ENCODE measurements around the gene TBC1D16.

The TBC1D16 gene

DNA sequence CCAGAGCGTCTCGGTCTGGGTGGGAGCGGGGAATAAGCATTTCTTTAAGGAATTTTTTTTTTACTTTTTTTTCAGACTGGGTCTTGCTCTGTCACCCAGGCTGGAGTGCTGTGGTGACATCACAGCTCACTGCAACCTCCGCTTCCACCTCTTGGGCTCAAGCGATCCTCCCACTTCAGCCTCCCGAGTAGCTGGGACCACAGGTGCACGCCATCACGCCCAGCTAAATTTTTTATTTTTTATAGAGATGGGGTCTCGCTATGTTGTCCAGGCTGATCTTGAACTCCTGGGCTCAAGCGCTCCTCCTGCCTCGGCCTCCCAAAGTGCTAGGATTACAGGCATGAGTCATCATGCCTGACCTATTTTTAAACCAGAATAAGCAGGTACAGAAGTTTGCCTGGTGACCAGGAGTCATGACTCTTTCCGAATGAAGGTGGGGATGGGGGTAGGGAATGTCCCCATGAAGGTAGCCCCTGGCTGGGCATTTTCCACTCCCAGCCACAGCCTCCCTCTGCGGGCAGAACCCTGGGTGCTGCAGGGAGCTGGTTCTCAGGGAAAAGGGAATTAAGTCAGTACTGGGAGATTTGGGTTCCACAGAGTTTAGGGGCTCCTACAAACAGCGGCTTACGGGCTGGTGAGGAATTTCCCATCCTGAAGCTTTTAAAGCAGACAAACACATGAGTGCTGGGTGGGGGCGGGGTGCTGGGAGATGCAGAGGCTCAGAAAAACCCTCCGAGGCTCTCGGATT lies 48.3 kb downstream of the TBC1D16 start:
- no peak for DNase-seq (ENCODE audit: low read depth)
- no peak overlapping the region for H3K4me3 ChIP-seq (ENCODE audit: low read depth, low read length)
- TF ChIP-seq, protein P1, sequence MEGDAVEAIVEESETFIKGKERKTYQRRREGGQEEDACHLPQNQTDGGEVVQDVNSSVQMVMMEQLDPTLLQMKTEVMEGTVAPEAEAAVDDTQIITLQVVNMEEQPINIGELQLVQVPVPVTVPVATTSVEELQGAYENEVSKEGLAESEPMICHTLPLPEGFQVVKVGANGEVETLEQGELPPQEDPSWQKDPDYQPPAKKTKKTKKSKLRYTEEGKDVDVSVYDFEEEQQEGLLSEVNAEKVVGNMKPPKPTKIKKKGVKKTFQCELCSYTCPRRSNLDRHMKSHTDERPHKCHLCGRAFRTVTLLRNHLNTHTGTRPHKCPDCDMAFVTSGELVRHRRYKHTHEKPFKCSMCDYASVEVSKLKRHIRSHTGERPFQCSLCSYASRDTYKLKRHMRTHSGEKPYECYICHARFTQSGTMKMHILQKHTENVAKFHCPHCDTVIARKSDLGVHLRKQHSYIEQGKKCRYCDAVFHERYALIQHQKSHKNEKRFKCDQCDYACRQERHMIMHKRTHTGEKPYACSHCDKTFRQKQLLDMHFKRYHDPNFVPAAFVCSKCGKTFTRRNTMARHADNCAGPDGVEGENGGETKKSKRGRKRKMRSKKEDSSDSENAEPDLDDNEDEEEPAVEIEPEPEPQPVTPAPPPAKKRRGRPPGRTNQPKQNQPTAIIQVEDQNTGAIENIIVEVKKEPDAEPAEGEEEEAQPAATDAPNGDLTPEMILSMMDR (IDR thresholded peaks at IDR 0.05; ENCODE audit: insufficient read depth, low read depth, low read length, missing control alignments) = no peak

DNA sequence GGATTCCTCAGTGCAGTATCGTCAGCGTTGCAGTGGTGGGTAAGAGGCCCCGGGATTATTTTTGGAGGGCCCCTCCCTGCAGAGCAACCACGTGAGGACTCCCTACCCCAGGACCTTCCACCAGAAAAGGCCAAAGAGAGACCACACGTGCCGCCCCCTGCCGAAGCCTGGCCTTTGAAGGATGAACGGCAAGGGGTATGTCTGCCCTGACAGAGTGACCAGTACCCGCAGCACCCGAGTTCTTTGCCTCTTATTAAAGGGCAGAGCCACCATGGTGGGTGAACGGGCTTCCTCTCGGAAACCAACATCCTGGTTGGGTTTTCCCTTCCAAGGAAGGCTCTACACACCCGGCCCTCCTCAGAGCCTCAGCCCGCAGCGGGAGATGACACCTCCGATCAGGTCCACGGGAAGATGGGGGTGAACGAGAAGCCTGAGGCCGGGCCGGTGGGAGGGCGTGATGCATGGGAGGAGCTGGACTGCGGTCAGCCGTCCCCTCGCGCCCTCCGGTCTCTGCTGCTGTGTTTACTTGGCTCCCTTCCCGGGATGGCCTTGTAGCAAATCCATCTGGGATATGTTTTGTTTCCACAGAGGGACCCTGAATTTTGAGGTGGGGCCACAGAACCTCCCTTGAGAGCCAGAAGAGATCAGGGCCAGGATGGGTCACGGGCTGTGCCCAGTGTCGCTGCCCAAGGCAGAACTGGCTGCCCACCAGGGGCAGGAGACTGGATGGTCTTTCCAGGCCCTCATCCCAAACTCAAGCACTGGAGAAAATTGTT lies 49.1 kb downstream of the TBC1D16 start:
- no peak overlapping the region for H3K4me3 ChIP-seq (ENCODE audit: low read depth, low read length)
- DNase-seq (ENCODE audit: low read depth) = no peak
- TF ChIP-seq, protein P1 (IDR thresholded peaks at IDR 0.05; ENCODE audit: insufficient read depth, low read depth, low read length, missing control alignments) = no peak

DNA sequence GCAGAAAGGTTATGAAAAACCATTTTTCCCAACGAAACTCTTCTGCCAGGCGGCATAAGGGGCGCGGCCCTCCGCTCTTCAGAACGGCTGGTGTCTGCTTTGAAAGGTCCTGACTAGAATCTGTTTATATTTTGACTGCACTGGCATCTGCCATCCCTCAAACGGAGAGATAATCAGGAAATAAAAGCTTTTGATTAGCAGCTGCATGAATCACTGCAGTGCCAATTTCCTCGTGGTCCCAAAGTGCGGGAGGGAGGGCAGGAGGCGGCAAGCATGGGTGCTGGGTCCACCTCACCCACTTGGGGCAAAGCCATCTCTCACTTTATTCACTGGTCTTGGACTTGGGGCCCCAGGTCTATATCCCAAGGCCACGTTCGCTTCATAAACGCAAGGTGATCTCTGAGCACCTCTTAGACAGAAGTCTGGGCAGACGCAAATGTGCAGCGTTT lies 49.7 kb downstream of the TBC1D16 start:
- TF ChIP-seq, protein P1 (IDR thresholded peaks at IDR 0.05; ENCODE audit: insufficient read depth, low read depth, low read length, missing control alignments) = no peak
- no peak for DNase-seq (ENCODE audit: low read depth)
- no peak overlapping the region for H3K4me3 ChIP-seq (ENCODE audit: low read depth, low read length)

DNA sequence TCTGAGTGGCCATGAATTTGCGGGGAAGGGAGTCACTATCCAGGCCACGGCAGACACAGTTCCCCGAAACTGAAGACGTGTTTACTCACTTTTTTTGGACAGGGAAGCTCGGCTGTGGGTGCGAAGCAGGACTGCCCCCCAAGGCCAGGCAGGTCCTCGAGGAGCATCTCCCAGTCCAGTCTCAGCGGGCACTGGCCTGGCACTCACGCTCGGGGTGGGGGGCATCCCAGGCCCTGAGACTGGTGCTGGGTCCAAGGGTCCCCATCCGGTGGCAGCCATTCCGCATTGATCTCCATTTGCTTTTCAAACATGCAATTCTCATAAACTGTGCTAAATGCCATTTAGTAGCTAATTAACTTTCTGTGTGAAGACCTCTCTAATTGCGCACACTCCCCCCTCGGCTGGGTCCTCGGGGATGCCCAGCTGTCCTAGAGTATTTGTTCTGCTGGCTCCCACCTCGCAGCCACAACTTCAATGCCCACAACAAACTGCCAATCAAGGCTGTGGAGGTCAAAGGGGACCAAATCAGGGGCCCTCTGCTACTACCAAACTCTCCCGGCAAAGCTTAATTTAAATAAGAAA lies 50.2 kb downstream of the TBC1D16 start:
- TF ChIP-seq, protein P1 (IDR thresholded peaks at IDR 0.05; ENCODE audit: insufficient read depth, low read depth, low read length, missing control alignments) = no peak
- DNase-seq (ENCODE audit: low read depth) = no peak
- no peak overlapping the region for H3K4me3 ChIP-seq (ENCODE audit: low read depth, low read length)

DNA sequence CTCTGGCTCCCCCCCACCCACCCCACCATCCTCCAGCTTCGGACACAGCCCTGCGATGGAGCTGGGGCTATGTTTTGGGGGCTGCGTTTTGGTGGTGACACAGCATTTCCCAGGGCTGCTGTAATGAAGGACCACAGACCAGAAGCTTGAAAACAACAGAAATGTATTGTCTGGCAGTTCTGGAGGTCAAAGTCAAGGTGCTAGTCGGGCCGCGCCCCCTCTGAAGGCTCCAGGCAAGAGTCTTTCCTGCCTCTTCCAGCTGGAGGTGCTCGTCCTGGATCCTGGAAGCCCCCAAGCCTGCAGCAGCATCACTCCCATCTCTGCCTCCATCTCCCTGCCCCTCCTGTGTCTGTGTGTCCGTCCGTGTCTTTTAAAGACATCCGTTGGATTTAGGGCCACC lies 50.8 kb downstream of the TBC1D16 start:
- TF ChIP-seq, protein P1 (IDR thresholded peaks at IDR 0.05; ENCODE audit: insufficient read depth, low read depth, low read length, missing control alignments) = no peak
- H3K4me3 ChIP-seq (ENCODE audit: low read depth, low read length) = no peak overlapping the region
- no peak for DNase-seq (ENCODE audit: low read depth)

DNA sequence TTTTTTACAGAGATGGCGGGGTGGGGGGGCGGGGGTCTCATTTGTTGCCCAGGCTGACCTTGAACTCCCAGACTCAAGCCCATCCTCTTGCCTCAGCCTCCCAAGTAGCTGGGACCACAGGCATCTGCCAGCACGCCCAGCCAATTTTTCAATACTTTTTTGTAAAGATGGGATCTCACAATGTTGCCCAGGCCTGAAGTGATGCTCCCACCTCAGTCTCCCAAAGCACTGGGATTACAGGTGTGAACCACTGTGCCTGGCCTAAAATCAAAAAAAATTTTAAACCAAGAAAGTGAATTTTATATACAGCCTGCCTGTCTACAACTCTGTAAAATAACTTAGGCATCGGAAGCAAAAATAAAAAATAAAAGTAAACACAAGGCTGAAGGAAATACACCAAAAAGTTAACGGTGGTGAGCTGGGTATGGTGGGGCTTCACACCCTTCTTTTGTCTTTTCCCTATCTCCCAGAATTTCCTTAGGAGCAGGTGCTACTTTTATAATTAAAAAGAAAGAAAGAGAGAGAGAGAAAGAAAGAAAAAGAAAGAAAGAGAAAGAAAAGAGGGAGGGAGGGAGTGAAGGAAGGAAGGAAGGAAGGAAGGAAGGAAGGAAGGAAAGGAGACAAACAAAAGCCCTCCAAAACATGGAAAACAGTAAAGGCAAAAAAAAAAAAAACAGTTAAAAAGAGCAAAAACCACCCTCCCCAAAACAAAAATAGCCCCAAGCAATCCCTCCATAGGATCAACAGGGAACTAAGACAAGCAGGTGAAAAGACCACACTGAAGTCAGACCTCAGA lies 51.4 kb downstream of the TBC1D16 start:
- no peak overlapping the region for H3K4me3 ChIP-seq (ENCODE audit: low read depth, low read length)

More for the DNA sequence above, 51.4 kb downstream of the TBC1D16 start:
- TF ChIP-seq, protein P1 (IDR thresholded peaks at IDR 0.05; ENCODE audit: insufficient read depth, low read depth, low read length, missing control alignments) = no peak
- DNase-seq (ENCODE audit: low read depth) = no peak
